ENCODE measurements around the gene GPR153.

DNA sequence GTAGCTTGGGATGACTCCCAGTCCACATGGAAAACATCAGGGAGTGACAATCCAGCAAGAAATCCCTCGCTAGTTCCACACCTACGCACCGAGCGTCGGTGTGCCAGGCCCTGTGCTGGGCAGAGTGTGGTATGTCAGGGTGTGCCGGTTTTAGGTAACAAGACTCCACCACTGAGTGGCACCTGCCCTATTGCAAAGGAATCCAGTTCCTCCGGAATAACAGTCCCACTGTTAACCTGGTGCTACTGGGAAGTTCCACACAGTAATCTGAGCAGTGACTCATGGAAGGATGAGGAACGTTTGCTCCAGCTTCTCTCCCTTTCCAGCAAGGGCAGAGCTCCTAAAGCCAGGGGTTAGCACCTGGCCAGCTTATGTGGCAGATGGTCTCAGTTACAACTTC lies 40.7 kb downstream of the GPR153 start:
- no peak for TF ChIP-seq ZNF274 (CRISPR knock-in tag; IDR thresholded peaks at IDR 0.05)
- TF ChIP-seq NFATC3 (CRISPR knock-in tag; IDR thresholded peaks at IDR 0.05) = no peak
- TF ChIP-seq, protein P1, sequence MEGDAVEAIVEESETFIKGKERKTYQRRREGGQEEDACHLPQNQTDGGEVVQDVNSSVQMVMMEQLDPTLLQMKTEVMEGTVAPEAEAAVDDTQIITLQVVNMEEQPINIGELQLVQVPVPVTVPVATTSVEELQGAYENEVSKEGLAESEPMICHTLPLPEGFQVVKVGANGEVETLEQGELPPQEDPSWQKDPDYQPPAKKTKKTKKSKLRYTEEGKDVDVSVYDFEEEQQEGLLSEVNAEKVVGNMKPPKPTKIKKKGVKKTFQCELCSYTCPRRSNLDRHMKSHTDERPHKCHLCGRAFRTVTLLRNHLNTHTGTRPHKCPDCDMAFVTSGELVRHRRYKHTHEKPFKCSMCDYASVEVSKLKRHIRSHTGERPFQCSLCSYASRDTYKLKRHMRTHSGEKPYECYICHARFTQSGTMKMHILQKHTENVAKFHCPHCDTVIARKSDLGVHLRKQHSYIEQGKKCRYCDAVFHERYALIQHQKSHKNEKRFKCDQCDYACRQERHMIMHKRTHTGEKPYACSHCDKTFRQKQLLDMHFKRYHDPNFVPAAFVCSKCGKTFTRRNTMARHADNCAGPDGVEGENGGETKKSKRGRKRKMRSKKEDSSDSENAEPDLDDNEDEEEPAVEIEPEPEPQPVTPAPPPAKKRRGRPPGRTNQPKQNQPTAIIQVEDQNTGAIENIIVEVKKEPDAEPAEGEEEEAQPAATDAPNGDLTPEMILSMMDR (CRISPR knock-in tag; IDR thresholded peaks at IDR 0.05) = no peak
- TF ChIP-seq SMAD9 (CRISPR knock-in tag; IDR thresholded peaks at IDR 0.05) = no peak
- no peak for TF ChIP-seq HCFC1 (IDR thresholded peaks at IDR 0.05; ENCODE audit: low read depth, low read length)
- TF ChIP-seq EP300 (IDR thresholded peaks at IDR 0.05; ENCODE audit: low read depth in 2 of 2, low read length in 2 of 2) = no peak
- no peak for TF ChIP-seq EP300 (CRISPR knock-in tag; IDR thresholded peaks at IDR 0.05; ENCODE audit: borderline replicate concordance)
- TF ChIP-seq ZNF652 (CRISPR knock-in tag; IDR thresholded peaks at IDR 0.05; ENCODE audit: borderline replicate concordance, low read depth) = no peak
- TF ChIP-seq KLF13 (CRISPR knock-in tag; IDR thresholded peaks at IDR 0.05) = no peak
- no peak for TF ChIP-seq POLR2AphosphoS5 (IDR thresholded peaks at IDR 0.05; ENCODE audit: low read depth, low read length)
- no peak for TF ChIP-seq GABPB1 (CRISPR knock-in tag; IDR thresholded peaks at IDR 0.05)
- TF ChIP-seq, protein P2, sequence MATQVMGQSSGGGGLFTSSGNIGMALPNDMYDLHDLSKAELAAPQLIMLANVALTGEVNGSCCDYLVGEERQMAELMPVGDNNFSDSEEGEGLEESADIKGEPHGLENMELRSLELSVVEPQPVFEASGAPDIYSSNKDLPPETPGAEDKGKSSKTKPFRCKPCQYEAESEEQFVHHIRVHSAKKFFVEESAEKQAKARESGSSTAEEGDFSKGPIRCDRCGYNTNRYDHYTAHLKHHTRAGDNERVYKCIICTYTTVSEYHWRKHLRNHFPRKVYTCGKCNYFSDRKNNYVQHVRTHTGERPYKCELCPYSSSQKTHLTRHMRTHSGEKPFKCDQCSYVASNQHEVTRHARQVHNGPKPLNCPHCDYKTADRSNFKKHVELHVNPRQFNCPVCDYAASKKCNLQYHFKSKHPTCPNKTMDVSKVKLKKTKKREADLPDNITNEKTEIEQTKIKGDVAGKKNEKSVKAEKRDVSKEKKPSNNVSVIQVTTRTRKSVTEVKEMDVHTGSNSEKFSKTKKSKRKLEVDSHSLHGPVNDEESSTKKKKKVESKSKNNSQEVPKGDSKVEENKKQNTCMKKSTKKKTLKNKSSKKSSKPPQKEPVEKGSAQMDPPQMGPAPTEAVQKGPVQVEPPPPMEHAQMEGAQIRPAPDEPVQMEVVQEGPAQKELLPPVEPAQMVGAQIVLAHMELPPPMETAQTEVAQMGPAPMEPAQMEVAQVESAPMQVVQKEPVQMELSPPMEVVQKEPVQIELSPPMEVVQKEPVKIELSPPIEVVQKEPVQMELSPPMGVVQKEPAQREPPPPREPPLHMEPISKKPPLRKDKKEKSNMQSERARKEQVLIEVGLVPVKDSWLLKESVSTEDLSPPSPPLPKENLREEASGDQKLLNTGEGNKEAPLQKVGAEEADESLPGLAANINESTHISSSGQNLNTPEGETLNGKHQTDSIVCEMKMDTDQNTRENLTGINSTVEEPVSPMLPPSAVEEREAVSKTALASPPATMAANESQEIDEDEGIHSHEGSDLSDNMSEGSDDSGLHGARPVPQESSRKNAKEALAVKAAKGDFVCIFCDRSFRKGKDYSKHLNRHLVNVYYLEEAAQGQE (IDR thresholded peaks at IDR 0.05; ENCODE audit: borderline replicate concordance in 1 of 2, low read depth in 1 of 2, low read length in 2 of 2) = no peak
- TF ChIP-seq CEBPG (CRISPR knock-in tag; IDR thresholded peaks at IDR 0.05) = no peak

Data from HepG2 (cell line).